Progenitor cell of endocrine pancreas (in vitro differentiated cells): ENCODE measurements around the gene DPT. TPM values are rescaled to one million over a fixed set of nuclear protein-coding genes. Genes with fewer than 3 reads are reported as not detected.

Experiments used
- DNase-seq: peaks from one replicate; pipeline ENCODE4 v3.0.0; 2021; ENCODE audit warnings: low spot score; ENCODE audit not compliant: unreplicated experiment
- H3K27ac Mint-ChIP-seq: 2 replicates; pipeline ENCODE4 v1.8.0; 2021; ENCODE audit warnings: mild to moderate bottlenecking, moderate library complexity, mixed read lengths
- H3K27me3 Mint-ChIP-seq: 2 replicates; pipeline ENCODE4 v1.8.0; 2021; ENCODE audit warnings: mixed read lengths
- H3K36me3 Mint-ChIP-seq: 2 replicates; pipeline ENCODE4 v1.8.0; 2022; ENCODE audit warnings: mixed read lengths; ENCODE audit not compliant: insufficient read depth
- H3K4me1 Mint-ChIP-seq: 2 replicates; pipeline ENCODE4 v1.8.0; 2021; ENCODE audit warnings: low read depth, mixed read lengths
- H3K4me3 Mint-ChIP-seq: 2 replicates; pipeline ENCODE4 v1.8.0; 2021; ENCODE audit warnings: low read depth, mild to moderate bottlenecking, moderate library complexity, mixed read lengths
- H3K9me3 Mint-ChIP-seq: 2 replicates; pipeline ENCODE4 v1.8.0; 2021; ENCODE audit warnings: low read depth, mixed read lengths
- total RNA-seq: library from RNA; stranded (reverse); gene quantifications from 2 replicates; pipeline ENCODE4 v1.2.1, GENCODE V29; 2021
- TF ChIP-seq, protein P1 (sequence below): fragments of 200-600 bp; sonication (generic); IDR thresholded peaks from one replicate; pipeline ENCODE4 v1.5.0; 2021; ENCODE audit warnings: antibody characterized with exemption, mild to moderate bottlenecking; ENCODE audit not compliant: unreplicated experiment

DPT gene
- total RNA-seq, 1 donor from 2014 or later: not detected

- no peak for DNase-seq
- no peak overlapping the region for H3K27ac Mint-ChIP-seq
- peaks cover 5% of the 10 kb centered on the region for H3K4me1 Mint-ChIP-seq
- H3K9me3 Mint-ChIP-seq: peaks cover 3% of the 10 kb centered on the region
- peaks cover 17% of the 10 kb centered on the region for H3K27me3 Mint-ChIP-seq
- H3K4me3 Mint-ChIP-seq: no peak overlapping the region
- TF ChIP-seq, protein P1, sequence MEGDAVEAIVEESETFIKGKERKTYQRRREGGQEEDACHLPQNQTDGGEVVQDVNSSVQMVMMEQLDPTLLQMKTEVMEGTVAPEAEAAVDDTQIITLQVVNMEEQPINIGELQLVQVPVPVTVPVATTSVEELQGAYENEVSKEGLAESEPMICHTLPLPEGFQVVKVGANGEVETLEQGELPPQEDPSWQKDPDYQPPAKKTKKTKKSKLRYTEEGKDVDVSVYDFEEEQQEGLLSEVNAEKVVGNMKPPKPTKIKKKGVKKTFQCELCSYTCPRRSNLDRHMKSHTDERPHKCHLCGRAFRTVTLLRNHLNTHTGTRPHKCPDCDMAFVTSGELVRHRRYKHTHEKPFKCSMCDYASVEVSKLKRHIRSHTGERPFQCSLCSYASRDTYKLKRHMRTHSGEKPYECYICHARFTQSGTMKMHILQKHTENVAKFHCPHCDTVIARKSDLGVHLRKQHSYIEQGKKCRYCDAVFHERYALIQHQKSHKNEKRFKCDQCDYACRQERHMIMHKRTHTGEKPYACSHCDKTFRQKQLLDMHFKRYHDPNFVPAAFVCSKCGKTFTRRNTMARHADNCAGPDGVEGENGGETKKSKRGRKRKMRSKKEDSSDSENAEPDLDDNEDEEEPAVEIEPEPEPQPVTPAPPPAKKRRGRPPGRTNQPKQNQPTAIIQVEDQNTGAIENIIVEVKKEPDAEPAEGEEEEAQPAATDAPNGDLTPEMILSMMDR: no peak
- no peaks in the 10 kb centered on the region for H3K36me3 Mint-ChIP-seq
Measured at GRCh38 chr1:168731244-168731953, 2.4 kb upstream of the DPT start.

DNA sequence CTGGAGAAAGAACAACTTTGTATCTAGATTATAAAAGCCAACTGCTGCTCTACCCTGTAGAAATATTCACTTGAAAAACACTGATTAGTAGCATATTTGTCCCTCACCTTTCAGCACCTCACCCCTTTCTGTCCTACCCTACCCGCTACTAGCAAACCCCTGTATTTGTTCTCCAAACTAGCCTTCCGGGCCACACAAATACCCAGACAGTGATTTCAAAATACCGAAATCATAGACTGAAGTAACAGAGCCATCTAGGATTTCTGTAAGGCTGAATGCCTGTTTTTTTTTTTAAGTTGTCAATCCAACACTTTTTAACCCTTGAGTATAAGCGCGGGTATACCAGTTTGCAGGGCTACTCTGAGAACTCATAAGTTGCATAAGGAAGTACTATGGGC lies 398 bp upstream of the DPT start:
- H3K4me3 Mint-ChIP-seq: no peak overlapping the region
- peaks cover 5% of the 10 kb centered on the region for H3K4me1 Mint-ChIP-seq
- DNase-seq: no peak
- no peaks in the 10 kb centered on the region for H3K36me3 Mint-ChIP-seq
- H3K9me3 Mint-ChIP-seq: peaks cover 3% of the 10 kb centered on the region
- H3K27me3 Mint-ChIP-seq: peaks cover 19% of the 10 kb centered on the region
- H3K27ac Mint-ChIP-seq: no peak overlapping the region
- TF ChIP-seq, protein P1: no peak

- Mint-ChIP-seq H3K36me3 (no peaks in the 10 kb centered on the region), H3K27me3 (peaks cover 21% of the 10 kb centered on the region), H3K9me3 (peaks cover 3% of the 10 kb centered on the region), H3K27ac (no peak overlapping the region), H3K4me1 (peaks cover 3% of the 10 kb centered on the region), H3K4me3 (no peak overlapping the region)
- DNase-seq: no peak
- TF ChIP-seq, protein P1: no peak
Measured at GRCh38 chr1:168726719-168727118, 2.3 kb downstream of the DPT start.

DNA sequence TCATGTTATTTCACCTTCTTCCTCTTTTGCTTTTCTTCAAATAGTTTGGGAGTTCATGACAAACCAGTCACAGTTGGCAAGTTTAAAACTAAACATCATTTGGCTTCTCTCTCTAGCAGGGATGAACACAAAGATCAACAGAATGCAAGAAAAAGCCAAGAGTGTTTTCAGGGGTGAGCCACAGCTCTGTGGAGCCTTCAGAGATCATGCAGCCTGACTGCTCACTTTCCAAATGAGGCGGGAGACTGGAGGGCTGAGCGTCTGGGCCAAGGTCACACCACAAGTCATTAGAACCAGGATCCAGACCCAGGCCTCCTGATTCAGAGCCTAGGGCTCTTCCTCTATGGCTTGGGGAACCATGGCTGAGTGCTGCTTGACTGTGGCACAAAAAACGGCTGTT lies 2.7 kb downstream of the DPT start:
- H3K9me3 Mint-ChIP-seq: peaks cover 3% of the 10 kb centered on the region
- no peak for DNase-seq
- TF ChIP-seq, protein P1: no peak
- H3K27ac Mint-ChIP-seq: no peak overlapping the region
- H3K4me1 Mint-ChIP-seq: peaks cover 3% of the 10 kb centered on the region
- no peak overlapping the region for H3K4me3 Mint-ChIP-seq
- no peaks in the 10 kb centered on the region for H3K36me3 Mint-ChIP-seq
- peaks cover 24% of the 10 kb centered on the region for H3K27me3 Mint-ChIP-seq

- DNase-seq: no peak
- no peaks in the 10 kb centered on the region for H3K36me3 Mint-ChIP-seq
- TF ChIP-seq, protein P1: no peak
- H3K27ac Mint-ChIP-seq: no peak overlapping the region
- H3K4me3 Mint-ChIP-seq: no peak overlapping the region
- peaks cover 3% of the 10 kb centered on the region for H3K9me3 Mint-ChIP-seq
- H3K4me1 Mint-ChIP-seq: peaks cover 3% of the 10 kb centered on the region
- peaks cover 24% of the 10 kb centered on the region for H3K27me3 Mint-ChIP-seq
Measured at GRCh38 chr1:168725831-168726230, 3.2 kb downstream of the DPT start.
